Activated CD4-positive, alpha-beta T cell treated with anti-CD3 and anti-CD28 coated beads for 1 hour (primary cell): ENCODE measurements around the gene SCGN.

ENCODE experiments used
- DNase-seq: peaks from one replicate; pipeline ENCODE4 v3.0.0-alpha.2; 2020

The SCGN gene, protein sequence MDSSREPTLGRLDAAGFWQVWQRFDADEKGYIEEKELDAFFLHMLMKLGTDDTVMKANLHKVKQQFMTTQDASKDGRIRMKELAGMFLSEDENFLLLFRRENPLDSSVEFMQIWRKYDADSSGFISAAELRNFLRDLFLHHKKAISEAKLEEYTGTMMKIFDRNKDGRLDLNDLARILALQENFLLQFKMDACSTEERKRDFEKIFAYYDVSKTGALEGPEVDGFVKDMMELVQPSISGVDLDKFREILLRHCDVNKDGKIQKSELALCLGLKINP

GRCh38 chr6:25652007-25652515 is at the start of gene SCGN:
TSS of gene SCGN (plus strand) at chr6:25652215. CDS start at chr6:25652404, 189 bp downstream.
- DNase-seq = no peak

- no peak for DNase-seq
Observed at GRCh38 chr6:25602674-25602982, 49.4 kb upstream of the SCGN start.

- no peak for DNase-seq
Observed at GRCh38 chr6:25603251-25603650, 48.8 kb upstream of the SCGN start.

GRCh38 chr6:25606151-25606550 is 45.9 kb upstream of the SCGN start:
- DNase-seq = no peak

- no peak for DNase-seq
Observed at GRCh38 chr6:25608558-25609174, 43.3 kb upstream of the SCGN start.

DNA sequence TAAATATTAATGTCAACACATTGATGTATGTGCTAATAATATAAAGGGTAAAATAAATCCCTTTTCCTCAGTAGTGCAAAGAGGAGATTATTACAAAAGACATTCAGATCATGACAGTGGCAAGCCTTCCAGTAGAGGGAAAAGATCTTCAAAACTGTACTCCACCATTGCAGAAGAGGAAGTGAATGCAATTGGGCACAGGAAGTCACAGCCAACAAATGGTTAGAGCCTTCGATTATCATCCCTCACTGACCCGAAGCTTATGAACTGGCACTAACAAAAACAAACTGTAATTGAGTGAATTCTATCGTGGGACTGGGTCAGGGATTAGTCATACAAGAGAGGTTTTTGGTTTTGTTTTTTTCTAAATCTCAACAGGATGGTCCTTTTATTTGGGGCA is 39.3 kb upstream of the SCGN start:
- no peak for DNase-seq

GRCh38 chr6:25613415-25613814 is 38.6 kb upstream of the SCGN start:
- DNase-seq = no peak

GRCh38 chr6:25614052-25614451 is 38.0 kb upstream of the SCGN start:
- no peak for DNase-seq

DNA sequence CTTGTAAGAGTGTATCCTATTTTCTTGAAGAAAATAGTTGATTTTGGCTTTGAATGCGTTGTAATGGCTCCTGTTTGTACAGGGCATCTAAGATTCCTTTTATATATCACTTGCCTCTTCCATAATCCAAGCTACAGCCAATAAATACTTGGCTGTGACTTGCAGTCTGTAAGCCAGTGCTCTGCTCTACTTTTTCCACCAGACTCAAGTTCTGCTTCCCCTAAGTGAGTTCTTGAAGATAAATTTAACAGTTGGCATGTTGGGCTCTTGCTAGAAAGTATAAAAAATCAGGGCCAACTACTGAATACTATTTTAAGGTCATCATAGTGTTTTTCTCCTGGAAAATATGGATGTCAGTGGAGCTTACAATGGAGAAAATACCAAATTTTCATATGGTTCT is 36.5 kb upstream of the SCGN start:
- DNase-seq = no peak

DNA sequence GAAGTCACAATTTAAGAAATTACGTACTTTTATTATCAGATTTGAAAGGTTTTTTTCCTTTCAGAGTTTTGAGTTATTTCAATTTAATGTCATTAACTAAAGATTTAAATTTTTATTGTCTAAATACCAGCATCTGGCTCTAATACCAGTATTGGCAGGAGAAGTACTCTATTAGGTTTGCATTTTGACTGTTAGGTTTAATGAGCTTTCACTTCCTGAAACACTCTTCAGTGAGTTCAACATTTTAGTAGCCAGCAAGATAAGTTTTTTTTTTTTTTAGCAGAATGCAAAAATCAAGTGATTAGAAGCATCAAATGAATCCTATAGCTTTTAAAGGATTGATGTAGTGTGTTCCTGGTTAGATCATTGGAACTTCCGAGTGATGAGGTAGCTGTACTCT is 34.0 kb upstream of the SCGN start:
- no peak for DNase-seq

- no peak for DNase-seq
Observed at GRCh38 chr6:25619217-25619616, 32.8 kb upstream of the SCGN start.

GRCh38 chr6:25620391-25620790 is 31.6 kb upstream of the SCGN start:
- DNase-seq = no peak

GRCh38 chr6:25623065-25623464 is 28.9 kb upstream of the SCGN start:
- no peak for DNase-seq

GRCh38 chr6:25623879-25624278 is 28.1 kb upstream of the SCGN start:
- no peak for DNase-seq

GRCh38 chr6:25627001-25627400 is 25.0 kb upstream of the SCGN start:
- no peak for DNase-seq

- DNase-seq = no peak
Observed at GRCh38 chr6:25628471-25629197, 23.4 kb upstream of the SCGN start.

DNA sequence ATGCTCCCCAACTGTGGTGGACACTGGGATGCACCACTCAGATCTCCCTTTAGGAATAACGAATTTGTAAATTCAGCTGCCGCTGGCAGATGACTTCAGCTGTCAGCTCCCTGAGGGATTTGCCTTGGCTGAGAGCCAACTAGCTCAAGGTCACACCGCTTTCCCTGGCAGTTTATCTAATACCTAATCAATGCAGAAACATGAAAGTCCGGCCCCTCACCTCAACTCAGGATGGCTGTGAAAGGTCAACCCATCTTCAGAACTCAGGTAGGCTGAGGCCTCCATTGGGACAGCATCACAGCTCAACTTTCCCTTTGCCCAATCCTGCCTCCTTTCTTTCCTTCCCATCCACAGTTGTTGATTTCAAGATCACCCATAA is 22.8 kb upstream of the SCGN start:
- DNase-seq = no peak

GRCh38 chr6:25630508-25631278 is 21.3 kb upstream of the SCGN start:
- no peak for DNase-seq

GRCh38 chr6:25635886-25636317 is 16.1 kb upstream of the SCGN start:
- no peak for DNase-seq

DNA sequence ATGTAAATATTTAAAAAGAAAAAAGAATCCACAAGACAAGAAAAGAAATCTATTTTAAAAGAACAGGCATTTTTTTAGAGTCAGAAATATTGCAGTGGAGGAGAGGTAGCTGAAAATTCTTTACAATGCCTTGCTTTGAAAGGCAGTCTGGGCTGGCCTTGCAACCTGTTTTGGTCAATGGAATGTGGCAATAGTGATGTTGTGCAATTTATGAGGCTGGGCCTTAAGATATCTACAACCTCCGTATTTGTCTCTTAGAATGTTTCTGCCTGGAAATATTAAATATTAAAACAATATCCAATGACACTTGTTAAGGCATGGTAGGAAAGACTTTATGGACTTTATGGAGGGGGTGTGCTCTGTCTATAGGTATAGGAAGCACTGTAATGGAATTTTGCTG is 14.8 kb upstream of the SCGN start:
- DNase-seq = no peak

DNA sequence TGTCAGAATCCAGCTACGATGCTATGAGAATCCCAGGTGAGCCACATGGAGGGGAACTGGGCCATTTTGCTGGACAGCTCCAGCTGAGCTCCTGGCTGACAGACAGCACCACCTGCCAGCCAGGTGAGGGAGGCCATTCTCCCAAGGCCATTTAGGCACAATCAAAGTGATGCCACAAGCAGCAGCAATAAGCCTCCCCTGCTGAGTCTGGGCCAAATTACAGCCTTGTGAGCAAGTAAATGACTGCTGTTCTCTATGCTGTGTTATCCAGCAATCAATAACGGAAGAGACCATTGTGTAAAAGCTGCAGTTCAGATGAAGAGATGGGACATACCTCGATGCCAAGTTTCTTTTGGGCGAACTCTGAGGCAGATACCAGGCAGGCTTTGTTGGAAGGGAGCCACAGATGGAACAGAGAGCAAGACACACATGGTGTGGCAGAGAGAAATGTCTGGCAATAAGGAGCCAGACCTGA is 14.0 kb upstream of the SCGN start:
- no peak for DNase-seq

DNA sequence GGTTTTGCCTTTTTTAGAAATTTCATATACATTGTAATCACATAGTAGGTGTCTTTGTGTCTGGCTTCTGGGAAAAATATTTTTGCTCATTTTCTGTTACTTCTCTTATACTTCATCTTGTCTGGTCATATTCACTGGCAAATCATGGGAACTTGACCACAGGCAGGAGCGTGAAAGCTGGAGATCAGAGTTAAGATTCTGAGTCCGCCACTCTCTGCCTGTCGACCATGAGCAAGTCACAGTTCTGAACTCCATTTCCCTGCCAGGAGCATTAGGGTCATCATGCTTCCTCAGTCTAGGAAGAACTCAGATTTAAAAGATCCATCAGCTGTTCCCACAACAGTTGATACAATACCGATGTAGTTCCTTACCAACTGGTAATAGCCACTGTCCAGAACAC is 12.4 kb upstream of the SCGN start:
- DNase-seq = no peak

- no peak for DNase-seq
Observed at GRCh38 chr6:25640446-25640845, 11.6 kb upstream of the SCGN start.
